NCI-H2029 treated with DMSO at 0.1 percent for 48 hours (cell line): ENCODE results near the gene FANCI.
A peak's percentile ranks its signal among the peaks of the same experiment; 100 is the strongest.

Source experiments
- DNase-seq: peaks from one replicate; lab custom pipeline; 2025; lab: John Stamatoyannopoulos, UW

Gene FANCI

DNA sequence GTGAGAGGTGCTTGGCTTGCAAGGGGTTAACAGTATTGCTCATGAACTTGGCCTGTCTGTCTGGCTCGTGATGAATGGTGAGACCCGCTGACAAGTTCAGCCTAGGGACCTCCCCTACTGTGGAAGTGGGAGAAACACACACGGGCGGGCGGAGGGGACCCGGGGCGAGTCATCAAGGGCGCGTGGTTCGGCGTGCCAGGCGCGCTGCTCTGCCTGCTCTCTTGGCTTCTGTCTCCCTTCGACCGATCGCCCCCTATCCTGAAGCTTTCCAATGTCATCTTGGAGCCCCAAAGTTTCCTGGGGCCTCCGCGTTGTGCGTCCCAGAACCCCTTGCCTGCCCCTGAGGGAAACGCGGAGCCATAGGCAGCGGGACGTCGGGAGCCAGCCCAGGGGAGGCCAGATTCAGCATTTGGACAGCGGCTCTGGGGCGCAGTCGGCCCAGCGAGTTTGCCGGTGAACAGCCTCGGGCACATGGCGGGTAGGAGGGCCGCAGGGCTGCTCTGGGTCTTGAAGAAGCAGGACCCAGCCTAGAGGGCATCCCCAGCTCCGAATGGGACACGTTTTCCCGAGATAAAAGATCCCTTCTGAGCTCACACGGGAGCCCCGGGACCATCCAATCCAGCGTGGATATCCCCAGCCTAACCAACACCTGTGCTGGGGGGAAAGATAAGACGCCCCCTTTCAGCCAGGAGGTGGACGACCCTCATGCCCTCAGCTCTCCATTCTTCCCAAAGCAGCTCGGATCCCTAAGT lies 117.8 kb downstream of the FANCI start:
- DNase-seq: no peak

DNA sequence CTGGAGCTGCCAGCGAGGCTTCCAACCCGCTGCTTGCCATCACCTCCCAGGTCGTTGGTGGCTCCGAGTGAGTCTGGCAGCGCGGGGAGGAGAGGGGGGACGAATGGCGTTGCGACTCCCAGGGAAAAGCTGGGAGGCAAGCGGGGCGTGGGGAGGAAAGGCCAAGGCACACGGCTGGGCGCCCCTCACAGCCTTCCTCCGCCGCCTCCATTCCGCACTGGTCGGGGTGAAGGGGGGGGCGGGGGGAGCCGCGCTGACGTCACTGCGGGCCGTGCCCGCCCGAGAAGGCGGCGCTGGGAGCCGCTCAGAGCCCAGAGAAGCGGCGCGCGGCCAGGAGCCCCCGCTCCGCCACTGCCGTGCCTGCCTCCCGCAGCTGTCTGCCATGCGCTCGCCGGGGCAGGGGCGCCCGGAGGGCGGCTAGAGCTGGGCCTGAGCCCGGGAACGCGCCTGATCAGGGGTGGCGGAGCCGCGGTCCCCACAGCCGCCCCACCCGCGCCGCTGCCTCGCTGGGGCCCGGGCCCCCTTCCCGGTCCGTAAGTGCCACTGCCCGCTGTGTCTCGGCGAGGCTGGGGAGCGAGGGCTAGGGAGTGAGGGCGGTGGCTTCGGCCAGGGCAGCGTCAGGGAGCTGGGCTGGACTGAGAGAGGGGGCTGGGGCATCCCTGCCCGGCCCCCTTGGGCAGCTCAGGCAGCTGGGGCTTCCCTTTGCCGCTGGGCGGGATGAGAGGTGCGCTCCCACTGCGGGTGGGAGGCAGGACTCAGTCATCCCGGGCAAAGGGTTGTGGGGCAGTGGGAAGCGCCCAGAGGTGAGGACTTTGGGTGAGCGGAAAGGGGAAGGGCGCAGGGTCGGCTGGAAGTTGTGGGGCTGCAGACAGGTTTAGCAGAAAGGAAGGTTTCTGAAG lies 118.7 kb downstream of the FANCI start:
- DNase-seq: no peak

DNA sequence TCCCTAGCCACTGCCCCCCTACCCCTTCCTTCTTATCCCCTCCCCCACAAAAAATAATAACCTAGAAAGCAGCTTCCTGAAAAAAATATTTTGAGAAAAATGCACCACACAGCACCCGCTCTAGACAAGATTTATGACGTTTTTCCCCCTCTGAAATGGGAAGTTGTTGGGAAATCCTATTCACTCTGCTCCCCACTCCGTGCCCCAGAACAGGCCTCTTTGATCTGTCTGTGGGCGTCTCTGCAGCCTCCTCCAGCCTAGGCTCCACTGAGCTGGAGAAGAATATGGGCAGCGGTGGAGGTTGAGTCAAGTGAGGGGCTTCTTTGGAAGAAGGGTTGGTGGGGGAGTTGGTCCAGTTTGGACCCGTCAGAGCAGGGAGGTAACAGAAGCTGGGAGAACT lies 119.4 kb downstream of the FANCI start:
- DNase-seq: no peak

DNA sequence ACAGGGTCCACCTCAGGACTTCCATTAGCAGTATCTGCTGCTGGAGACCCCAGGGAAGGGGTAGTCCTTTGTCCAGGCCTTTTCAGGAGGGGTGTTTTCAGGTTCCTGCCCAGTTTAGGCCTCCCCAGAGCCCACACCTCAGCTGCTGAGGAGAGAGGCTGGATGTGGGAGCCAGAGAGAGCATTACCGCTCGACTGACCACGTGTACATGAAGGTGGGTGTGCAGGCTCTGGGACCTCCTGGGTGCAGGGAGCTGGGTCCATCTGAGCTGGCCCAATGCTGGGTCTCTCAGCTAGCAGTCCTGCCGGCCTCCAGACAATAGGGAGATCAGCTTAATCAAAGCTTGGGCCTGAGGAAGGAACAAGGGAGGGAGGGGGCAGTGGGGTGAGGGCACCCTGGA lies 120.0 kb downstream of the FANCI start:
- DNase-seq: no peak

DNA sequence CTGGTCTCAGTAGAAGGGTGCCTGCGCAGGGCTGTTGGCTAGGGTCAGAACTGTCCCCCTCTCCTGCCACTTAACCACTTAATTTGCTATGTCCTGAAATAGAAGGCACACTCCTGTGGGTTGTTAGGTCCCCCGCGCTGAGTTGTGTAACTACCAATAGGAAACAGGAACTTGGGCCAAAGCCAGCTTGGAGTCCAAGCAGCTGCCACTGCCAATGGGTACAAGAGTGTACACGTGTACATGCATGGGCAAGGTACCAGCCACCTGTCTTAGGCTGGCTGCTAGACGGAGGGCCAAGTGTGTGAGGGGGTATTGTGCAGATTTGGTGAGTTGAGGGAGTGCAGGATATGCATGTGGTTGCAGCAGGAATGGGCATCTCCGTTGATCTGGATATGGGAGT lies 120.6 kb downstream of the FANCI start:
- peak; percentile 73 for DNase-seq

DNA sequence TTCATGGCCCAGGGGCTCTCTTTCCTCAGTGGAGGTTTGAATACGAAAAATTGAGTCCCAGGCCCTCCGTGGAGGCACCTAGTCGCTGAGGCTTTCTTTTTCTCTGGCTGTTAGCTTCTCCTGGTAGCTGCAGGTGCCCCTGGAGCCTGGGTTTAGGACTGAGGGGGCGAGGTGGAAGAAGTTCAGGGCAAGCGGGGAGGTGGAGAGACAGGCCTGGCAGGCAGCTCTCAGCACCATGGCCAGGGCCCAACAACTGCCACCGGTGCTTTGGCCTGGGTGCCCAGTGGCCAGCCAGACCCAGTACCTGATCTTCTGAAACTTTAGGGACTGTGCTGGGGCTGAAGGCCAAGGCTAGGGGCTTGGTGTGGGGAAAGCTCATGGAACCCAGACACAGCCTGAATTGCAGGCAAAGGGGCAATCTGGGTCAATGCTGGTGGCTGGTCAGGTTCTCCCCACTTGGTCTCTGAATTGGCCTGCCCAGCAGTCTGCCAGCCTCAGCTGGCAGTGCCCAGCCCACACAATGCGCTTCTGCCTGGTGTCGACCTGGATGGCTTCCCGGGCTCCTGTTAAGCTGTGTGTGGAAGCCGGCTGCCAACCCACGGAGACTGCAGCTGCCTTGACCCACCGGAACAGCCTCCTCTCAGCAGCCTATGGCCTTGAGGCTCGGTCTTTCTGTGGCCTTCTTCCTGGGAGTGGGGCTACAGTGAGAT lies 121.1 kb downstream of the FANCI start:
- no peak for DNase-seq

DNA sequence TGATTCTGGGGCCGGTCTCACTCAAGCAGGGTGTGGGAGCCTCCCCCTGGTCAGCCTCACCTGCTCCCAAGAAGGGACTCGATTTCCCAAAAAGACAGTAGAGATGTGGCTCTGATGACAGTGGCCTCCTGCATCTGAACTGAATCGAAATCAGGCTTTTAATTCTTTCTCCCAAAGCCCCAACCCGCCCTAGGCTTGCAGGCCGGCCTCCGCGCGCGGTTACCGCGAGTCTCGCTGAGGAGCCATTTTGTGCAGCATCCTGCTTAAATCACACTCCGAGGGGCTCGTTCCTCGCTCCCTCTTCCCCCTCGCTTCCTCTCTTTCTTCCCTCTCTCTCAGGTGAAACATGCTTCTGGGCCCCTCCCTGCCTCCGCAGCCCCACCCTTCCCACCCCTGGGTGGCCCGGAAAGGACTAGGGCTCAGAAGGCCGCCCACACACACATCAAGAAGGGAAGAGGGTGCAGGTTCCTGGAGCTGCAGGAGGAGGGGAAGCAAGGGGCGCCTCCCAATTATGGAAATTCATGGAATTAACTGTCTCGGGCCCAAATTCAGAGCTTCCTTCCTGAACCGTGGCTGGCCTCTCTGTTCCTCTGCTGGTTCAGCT lies 121.8 kb downstream of the FANCI start:
- DNase-seq: no peak
